Measurements from ENCODE around the gene CFAP52.
A peak's percentile ranks its signal among the peaks of the same experiment; 100 is the strongest.

The CFAP52 gene

GRCh38 chr17:9644910-9645751 is 68.7 kb downstream of the CFAP52 start, which contains the start of gene USP43 (continued):
- no peak for TF ChIP-seq ZSCAN4 (tag by site-specific recombination; IDR thresholded peaks at IDR 0.05)
- no peak for TF ChIP-seq REPIN1 (tag by site-specific recombination; IDR thresholded peaks at IDR 0.05; ENCODE audit: low read depth)
- TF ChIP-seq ZNF624 (tag by site-specific recombination; IDR thresholded peaks at IDR 0.05), result no peak
- no peak for TF ChIP-seq GLI2 (tag by site-specific recombination; IDR thresholded peaks at IDR 0.05; ENCODE audit: borderline replicate concordance, low read depth)
- TF ChIP-seq, protein P1, sequence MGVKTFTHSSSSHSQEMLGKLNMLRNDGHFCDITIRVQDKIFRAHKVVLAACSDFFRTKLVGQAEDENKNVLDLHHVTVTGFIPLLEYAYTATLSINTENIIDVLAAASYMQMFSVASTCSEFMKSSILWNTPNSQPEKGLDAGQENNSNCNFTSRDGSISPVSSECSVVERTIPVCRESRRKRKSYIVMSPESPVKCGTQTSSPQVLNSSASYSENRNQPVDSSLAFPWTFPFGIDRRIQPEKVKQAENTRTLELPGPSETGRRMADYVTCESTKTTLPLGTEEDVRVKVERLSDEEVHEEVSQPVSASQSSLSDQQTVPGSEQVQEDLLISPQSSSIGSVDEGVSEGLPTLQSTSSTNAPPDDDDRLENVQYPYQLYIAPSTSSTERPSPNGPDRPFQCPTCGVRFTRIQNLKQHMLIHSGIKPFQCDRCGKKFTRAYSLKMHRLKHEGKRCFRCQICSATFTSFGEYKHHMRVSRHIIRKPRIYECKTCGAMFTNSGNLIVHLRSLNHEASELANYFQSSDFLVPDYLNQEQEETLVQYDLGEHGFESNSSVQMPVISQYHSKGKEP (tag by site-specific recombination; IDR thresholded peaks at IDR 0.05), result no peak
- TF ChIP-seq ZIC2 (tag by site-specific recombination; IDR thresholded peaks at IDR 0.05), result peak; percentile 81
- TF ChIP-seq ZNF626 (tag by site-specific recombination; IDR thresholded peaks at IDR 0.05), result no peak
- TF ChIP-seq ZNF514 (tag by site-specific recombination; IDR thresholded peaks at IDR 0.05), result no peak
- TF ChIP-seq KLF9 (tag by site-specific recombination; IDR thresholded peaks at IDR 0.05; ENCODE audit: low read depth), result peak; percentile 79
- no peak for TF ChIP-seq ZNF354C (tag by site-specific recombination; IDR thresholded peaks at IDR 0.05; ENCODE audit: borderline replicate concordance, low read depth)
- TF ChIP-seq, protein P2, sequence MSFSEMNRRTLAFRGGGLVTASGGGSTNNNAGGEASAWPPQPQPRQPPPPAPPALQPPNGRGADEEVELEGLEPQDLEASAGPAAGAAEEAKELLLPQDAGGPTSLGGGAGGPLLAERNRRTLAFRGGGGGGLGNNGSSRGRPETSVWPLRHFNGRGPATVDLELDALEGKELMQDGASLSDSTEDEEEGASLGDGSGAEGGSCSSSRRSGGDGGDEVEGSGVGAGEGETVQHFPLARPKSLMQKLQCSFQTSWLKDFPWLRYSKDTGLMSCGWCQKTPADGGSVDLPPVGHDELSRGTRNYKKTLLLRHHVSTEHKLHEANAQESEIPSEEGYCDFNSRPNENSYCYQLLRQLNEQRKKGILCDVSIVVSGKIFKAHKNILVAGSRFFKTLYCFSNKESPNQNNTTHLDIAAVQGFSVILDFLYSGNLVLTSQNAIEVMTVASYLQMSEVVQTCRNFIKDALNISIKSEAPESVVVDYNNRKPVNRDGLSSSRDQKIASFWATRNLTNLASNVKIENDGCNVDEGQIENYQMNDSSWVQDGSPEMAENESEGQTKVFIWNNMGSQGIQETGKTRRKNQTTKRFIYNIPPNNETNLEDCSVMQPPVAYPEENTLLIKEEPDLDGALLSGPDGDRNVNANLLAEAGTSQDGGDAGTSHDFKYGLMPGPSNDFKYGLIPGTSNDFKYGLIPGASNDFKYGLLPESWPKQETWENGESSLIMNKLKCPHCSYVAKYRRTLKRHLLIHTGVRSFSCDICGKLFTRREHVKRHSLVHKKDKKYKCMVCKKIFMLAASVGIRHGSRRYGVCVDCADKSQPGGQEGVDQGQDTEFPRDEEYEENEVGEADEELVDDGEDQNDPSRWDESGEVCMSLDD (tag by site-specific recombination; IDR thresholded peaks at IDR 0.05), result peak; percentile 32; the same call in 1 of the 2 replicates
- TF ChIP-seq ZNF155 (tag by site-specific recombination; IDR thresholded peaks at IDR 0.05), result no peak
- no peak for TF ChIP-seq ZNF585B (tag by site-specific recombination; IDR thresholded peaks at IDR 0.05)
- no peak for TF ChIP-seq ZBTB6 (tag by site-specific recombination; IDR thresholded peaks at IDR 0.05)
- TF ChIP-seq ZNF394 (tag by site-specific recombination; IDR thresholded peaks at IDR 0.05; ENCODE audit: borderline replicate concordance), result no peak
- TF ChIP-seq ZBTB7A (tag by site-specific recombination; IDR thresholded peaks at IDR 0.05; ENCODE audit: low read depth), result no peak
- no peak for TF ChIP-seq ZNF350 (tag by site-specific recombination; IDR thresholded peaks at IDR 0.05)
- no peak for TF ChIP-seq ZNF629 (tag by site-specific recombination; IDR thresholded peaks at IDR 0.05)
- TF ChIP-seq WT1 (tag by site-specific recombination; IDR thresholded peaks at IDR 0.05), result peak; percentile 52
- no peak for TF ChIP-seq ZNF830 (tag by site-specific recombination; IDR thresholded peaks at IDR 0.05; ENCODE audit: low read depth)
- TF ChIP-seq ZNF16 (tag by site-specific recombination; IDR thresholded peaks at IDR 0.05; ENCODE audit: low read depth), result no peak
- no peak for TF ChIP-seq ZNF654 (tag by site-specific recombination; IDR thresholded peaks at IDR 0.05; ENCODE audit: low read depth)
- no peak for TF ChIP-seq ZNF138 (tag by site-specific recombination; IDR thresholded peaks at IDR 0.05; ENCODE audit: borderline replicate concordance)
- TF ChIP-seq BCL11A (tag by site-specific recombination; IDR thresholded peaks at IDR 0.05; ENCODE audit: low read depth), result no peak
- TF ChIP-seq, protein P3, sequence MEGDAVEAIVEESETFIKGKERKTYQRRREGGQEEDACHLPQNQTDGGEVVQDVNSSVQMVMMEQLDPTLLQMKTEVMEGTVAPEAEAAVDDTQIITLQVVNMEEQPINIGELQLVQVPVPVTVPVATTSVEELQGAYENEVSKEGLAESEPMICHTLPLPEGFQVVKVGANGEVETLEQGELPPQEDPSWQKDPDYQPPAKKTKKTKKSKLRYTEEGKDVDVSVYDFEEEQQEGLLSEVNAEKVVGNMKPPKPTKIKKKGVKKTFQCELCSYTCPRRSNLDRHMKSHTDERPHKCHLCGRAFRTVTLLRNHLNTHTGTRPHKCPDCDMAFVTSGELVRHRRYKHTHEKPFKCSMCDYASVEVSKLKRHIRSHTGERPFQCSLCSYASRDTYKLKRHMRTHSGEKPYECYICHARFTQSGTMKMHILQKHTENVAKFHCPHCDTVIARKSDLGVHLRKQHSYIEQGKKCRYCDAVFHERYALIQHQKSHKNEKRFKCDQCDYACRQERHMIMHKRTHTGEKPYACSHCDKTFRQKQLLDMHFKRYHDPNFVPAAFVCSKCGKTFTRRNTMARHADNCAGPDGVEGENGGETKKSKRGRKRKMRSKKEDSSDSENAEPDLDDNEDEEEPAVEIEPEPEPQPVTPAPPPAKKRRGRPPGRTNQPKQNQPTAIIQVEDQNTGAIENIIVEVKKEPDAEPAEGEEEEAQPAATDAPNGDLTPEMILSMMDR (tag by site-specific recombination; IDR thresholded peaks at IDR 0.05), result 0 out of 2 replicates have a peak, but pooled peaks have one; percentile 13
- TF ChIP-seq ZNF146 (tag by site-specific recombination; IDR thresholded peaks at IDR 0.05), result no peak
- peak; percentile 96 for TF ChIP-seq ZNF335 (tag by site-specific recombination; conservative IDR thresholded peaks at IDR 0.05)
- TF ChIP-seq ZBTB8A (tag by site-specific recombination; IDR thresholded peaks at IDR 0.05), result peak; percentile 95
- TF ChIP-seq ZNF157 (tag by site-specific recombination; IDR thresholded peaks at IDR 0.05), result no peak
- TF ChIP-seq ZNF529 (tag by site-specific recombination; IDR thresholded peaks at IDR 0.05; ENCODE audit: insufficient replicate concordance), result no peak
- TF ChIP-seq ZNF658 (tag by site-specific recombination; IDR thresholded peaks at IDR 0.05), result no peak
- TF ChIP-seq ZBTB20 (tag by site-specific recombination; IDR thresholded peaks at IDR 0.05), result peak; percentile 88

Measured in HEK293 (cell line).